Stimulated activated CD8-positive, alpha-beta memory T cell treated with anti-CD3 and anti-CD28 coated beads, Interleukin-7, amount 100 ng/mL, for 4 hours (primary cell): Measurements from ENCODE around the gene DYSF.
A peak's percentile ranks its signal among the peaks of the same experiment; 100 is the strongest.
"Not testable (repeated sequence)": the region's sequence is repeated elsewhere in the genome, so short reads cannot be mapped to it uniquely, and the experiment has no call there.

Experiments
- DNase-seq, 2 donors: peaks; one replicate each; pipeline ENCODE4 v3.0.0-alpha.2; 2020; ENCODE audit warnings: low read depth in 2 of 2

The DYSF gene

DNA sequence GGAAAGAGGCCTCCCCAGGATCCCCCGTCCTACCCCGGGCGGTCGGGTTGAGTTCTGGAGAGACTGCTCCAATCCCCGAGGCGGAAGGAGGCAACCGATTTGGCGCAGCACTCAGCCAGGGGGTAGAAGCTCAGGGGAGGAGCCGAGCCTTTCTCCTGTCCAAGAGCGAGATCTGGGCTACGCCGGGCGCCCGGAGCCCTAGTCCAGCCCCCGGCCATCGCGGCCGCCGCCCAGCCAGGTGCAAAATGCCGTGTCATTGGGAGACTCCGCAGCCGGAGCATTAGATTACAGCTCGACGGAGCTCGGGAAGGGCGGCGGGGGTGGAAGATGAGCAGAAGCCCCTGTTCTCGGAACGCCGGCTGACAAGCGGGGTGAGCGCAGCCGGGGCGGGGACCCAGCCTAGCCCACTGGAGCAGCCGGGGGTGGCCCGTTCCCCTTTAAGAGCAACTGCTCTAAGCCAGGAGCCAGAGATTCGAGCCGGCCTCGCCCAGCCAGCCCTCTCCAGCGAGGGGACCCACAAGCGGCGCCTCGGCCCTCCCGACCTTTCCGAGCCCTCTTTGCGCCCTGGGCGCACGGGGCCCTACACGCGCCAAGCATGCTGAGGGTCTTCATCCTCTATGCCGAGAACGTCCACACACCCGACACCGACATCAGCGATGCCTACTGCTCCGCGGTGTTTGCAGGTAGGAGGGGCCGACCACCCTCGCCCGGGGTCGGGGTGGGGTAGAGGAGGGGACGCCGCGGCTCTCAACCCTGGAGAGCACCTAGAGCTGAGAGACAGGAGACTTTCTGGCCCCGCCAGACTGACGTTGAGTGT, at the start of gene DYSF:
TSS of gene DYSF (plus strand) at position 158 of the 817 bp plus-strand sequence.
- no peak for DNase-seq

DNA sequence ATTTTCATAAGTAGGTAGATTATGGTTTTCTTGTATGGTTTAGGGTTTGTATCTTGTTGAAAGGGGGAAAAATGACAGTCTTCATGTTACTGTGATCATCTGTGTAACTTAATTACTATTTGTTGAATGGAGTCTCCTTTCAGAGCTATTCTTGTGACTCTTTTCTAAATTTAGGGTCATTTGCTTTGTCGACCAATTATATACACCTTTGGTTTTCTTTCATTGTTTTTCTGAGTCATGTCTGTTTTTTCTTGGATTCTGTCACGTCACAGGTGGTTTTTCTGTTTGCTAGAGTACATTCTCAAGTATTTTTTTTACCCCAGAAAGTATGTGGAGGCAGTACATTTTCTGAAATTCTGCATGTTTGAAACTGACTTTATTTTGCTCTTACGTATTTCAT, 43.8 kb upstream of the DYSF start:
- no peak for DNase-seq

DNA sequence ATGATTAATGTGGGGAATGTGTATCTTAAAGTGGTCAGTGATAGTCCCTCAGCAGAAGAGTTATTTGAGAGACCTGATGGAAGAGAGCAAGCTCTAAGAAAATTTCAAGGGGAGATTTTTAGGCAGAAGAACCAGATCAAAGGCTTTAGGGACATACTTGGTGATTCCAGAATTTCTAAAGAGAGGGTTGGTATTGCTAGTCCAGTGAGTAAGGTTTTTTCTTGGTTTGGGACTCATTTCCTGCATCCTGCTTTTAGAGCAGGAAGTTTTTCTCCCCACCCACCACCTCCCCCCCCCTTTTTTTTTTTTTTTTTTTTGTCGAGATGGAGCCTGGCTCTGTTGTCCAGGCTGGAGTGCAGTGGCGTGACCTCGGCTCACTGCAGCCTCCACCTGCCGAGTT, 42.7 kb upstream of the DYSF start:
- no peak for DNase-seq

DNA sequence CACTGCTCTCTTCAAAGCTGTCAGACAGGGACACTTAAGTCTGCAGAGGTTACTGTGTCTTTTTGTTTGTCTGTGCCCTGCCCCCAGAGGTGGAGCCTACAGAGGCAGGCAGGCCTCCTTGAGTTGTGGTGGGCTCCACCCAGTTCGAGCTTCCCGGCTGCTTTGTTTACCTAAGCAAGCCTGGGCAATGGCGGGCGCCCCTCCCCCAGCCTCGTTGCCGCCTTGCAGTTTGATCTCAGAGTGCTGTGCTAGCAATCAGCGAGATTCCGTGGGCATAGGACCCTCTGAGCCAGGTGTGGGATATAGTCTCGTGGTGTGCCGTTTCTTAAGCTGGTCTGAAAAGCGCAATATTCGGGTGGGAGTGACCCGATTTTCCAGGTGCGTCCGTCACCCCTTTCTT, 36.5 kb upstream of the DYSF start:
- peak in 1 of 2 donors; percentile 8 for DNase-seq

DNA sequence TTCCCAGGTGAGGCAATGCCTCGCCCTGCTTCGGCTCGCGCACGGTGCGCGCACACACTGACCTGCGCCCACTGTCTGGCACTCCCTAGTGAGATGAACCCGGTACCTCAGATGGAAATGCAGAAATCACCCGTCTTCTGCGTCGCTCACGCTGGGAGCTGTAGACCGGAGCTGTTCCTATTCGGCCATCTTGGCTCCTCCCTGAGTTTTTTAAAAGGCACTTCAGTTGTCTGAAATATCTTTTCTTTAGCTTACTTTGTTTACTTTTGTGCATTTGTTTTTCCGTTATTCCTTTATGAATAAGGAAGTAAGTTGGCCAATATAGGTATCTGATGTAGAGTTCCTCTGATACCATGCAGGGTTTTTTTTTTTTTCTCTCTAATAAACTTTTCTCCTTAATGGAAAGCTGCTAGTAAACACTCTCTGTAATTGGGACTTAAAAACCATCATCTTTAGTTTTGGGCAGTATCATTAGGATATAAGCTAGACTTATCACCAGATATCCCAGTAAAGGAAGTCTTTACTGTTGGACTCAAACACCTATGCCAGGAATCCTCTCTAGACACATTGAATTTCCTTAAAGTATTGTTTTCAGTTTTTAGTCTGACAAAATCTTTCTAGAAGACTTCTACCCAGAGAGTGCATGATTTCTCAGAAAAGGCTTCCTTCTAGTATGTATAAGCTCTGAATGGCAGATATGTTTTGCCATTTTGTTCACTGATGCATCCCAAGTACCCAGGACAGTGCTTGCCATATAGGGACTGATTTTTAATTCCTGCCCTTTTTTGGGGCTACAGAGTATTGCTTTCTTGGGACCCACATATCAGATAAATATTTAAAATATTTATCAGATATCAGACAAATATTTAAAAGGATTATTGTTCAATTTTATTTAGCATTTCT, 35.8 kb upstream of the DYSF start:
- DNase-seq: no peak

DNA sequence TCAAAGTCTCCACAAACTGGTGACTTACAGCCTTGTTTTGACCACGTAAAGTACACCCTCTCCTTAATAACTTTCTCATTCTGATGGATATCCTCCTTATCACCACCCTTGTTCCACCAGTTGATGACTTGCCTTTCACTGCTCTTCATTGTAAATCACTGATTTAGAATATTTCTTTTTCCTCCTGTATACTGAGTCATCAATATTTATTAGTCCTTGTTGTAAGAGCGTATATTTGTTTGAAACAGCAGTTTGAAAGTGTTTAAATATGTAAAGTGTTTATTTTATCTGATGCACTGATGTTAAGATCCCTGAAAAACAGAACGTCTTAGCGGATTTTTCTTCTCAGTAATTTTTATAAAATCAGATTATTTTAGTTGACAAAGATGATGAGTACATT, 34.2 kb upstream of the DYSF start:
- DNase-seq: no peak

DNA sequence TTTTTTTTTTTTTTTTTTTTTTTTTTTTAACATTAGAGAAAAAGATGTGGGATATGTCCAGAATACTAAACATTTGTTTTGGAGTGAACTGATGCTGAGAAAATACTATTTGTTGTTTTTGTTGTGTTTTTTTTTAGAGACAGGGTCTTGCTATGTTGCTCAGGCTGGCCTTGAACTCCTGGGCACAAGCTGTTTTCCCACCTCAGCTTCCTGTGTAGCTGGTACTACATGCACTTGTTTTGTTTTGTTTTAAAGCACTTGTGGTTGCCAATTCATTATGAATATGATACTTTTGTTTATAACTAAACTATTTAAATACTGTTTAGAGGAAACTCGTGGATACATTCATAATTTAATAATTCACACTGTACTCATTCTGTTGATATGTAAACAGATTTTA, 33.4 kb upstream of the DYSF start:
- no peak for DNase-seq

DNA sequence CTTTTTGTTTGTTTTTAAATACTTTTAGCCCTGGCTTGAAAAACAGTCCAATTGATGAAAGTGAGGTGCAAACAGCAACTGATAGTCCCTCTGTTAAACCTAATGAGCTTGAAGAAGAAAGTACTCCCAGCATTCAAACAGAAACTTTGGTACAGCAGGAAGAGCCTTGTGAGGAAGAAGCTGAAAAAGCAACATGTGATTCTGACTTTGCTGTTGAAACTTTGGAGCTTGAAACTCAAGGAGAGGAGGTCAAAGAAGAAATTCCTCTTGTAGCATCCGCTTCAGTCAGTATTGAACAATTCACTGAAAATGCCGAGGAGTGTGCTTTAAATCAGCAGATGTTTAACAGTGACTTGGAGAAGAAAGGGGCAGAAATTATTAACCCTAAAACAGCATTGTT, 30.6 kb upstream of the DYSF start:
- DNase-seq: no peak

DNA sequence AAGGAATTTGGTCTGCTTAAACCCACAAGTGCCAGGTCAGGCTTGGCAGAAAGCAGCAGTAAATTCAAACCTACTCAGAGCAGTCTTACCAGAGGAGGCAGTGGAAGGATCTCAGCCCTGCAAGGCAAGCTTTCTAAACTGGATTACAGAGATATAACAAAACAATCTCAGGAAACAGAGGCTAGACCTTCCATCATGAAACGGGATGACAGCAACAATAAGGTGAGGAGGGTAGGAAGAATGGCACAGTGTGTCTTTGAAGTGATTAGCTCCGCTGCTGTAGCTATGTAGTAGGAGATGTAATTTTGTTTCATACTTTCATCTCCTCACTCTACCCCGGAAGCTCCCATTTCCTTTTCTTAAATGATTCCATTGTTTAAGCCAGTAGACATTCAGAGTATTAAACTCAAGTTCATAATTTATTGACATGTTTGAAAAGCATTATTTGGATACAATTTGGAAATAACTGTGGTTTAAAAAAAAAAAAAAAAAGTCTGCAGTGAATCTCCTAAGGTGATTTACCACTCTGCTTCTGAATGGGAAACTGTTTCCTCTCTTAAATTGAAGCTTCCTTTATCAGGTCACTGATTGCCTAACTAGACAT, 29.4 kb upstream of the DYSF start:
- no peak for DNase-seq

DNA sequence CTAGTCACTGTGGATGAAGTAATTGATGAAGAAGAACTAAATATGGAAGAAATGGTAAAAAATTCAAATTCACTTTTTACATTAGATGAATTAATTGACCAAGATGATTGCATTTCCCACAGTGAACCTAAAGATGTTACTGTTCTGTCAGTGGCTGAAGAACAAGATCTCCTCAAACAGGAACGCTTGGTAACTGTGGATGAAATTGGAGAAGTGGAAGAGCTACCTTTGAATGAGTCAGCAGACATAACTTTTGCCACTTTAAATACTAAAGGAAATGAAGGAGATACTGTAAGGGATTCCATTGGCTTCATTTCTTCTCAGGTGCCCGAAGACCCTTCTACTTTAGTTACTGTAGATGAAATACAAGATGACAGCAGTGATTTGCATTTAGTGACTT, 26.6 kb upstream of the DYSF start:
- DNase-seq: no peak

DNA sequence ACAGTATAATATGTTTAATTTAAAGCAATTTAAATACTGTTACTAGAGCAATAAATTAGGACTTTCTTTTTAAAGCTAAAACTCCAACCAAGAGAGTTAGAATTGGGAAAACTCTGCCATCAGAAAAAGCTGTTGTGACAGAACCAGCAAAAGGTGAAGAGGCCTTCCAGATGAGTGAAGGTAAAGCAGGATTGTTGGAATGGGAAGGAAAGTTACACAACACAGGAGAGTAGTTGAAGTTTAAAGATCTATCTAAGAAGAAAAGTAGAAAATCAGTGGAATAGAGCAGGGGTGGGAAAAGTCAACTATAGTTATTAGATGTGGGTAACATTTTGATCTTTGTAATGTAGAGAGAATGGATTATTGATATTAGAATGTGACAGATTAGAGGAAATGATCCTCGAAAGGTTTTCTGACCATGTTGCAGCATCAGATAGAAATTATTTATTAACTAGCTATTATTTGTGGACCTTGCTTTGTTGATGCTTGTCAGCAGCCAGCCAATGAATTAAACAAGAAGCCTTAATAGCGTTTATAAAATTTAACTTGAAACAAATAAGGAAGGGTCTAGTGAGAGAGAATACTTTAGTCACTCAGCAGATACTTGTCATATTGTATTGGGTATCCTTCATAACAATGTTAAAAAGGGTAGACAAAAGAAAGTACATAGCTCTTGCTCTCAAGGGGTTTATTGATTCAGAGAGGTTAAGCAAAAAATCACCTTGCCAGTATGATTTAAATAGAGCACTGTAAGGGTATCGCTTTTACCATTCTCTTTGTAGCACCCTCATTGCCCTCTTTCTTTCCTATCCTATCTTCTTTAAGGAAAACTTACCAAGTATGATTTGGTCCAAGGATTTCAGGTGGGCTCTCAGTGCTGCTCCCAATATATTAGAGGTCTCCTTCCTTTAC, 24.6 kb upstream of the DYSF start:
- DNase-seq: no peak

DNA sequence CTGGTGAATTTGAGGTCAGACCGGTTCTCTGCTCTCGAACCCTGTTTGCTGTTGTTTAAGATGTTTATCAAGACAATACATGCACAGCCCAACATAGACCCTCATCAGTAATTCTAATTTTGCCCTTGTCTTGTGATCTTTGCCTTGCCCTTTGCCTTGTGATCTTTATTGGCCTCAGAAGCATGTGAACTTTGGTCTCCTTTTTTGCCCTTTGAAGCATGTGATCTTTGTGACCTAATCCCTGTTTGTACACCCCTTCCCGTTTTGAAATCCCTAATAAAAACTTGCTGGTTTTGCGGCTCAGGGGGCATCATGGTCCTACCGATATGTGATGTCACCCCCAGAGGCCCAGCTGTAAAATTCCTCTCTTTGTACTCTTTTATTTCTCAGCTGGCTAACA, 8.2 kb upstream of the DYSF start:
- not testable (repeated sequence) for DNase-seq

DNA sequence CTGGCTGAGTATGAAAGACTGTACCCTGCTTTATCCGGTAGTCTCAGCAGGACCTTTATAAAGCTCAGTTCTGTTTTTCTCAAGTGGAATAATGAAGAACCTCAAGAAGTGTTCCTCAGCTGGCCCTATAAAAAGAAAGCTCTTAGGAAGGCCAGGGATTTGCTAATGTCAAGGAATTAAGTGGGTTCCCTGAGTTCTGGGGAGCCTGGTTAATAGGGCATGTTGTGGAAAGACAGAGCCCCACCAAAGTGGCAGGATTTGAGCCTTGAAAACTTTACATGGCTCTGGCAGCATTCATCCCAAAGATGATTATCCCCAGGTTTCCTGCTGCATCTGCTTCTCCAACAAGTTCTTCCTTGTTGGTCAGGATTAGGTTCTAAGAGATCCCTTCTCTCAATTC, 6.9 kb upstream of the DYSF start:
- DNase-seq: no peak

DNA sequence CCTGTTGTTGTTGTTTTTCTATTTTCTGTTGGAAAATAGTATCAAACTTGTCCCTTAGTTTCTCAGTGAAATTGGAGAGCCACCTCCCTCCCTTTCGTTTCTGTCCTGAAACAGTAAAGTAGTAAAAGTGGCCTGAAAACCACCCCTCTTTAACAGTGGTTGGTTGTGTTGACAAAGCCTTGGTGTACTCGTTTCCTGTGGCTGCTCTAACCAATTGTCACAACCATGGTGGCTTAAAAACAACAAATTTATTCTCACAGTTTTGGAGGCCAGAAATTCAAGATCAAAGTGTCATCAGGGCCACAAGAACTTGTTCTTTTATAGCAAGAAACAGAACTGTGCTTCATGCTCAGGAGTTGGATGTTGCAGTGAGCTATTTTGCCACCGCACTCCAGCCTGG, 4.0 kb upstream of the DYSF start:
- DNase-seq: no peak

DNA sequence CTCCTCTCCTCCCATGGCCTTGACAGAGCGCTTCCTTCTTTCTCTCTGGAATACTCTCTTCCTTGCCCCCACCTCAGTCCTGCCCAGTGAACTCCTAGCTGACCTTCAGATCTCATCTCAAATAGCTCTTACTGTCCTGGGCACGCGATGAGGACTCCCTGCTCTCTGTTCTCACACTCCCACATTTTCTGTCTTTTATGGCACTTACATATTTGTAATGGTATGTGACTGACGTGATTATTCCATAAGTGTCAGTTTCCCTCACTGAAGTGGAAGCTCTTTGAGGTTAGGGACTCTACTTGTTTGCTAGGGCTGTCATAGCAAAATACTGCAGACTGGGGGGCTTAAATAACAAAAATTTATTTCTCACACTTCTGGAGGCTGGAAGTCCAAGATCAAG, 1.7 kb upstream of the DYSF start:
- DNase-seq: no peak

DNA sequence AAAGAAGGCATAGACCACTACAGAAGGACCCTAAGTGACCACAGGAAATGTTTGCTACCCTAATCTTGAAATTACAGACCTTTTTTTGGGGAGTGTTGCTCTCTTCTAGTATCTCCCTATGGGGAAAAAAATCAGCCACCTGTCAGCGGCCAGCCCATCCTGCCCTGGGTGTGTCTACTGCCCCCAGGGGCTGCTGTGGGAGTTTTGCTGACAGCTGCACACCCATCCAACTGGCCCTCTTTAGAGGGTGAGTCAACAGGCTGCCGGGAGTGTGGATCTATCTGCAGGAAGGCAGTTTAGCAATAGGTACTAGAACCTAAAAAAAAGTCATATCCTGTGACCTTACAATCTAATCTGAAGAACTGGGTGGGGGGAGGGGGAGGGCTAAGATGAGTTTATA, 796 bp upstream of the DYSF start:
- no peak for DNase-seq

DNA sequence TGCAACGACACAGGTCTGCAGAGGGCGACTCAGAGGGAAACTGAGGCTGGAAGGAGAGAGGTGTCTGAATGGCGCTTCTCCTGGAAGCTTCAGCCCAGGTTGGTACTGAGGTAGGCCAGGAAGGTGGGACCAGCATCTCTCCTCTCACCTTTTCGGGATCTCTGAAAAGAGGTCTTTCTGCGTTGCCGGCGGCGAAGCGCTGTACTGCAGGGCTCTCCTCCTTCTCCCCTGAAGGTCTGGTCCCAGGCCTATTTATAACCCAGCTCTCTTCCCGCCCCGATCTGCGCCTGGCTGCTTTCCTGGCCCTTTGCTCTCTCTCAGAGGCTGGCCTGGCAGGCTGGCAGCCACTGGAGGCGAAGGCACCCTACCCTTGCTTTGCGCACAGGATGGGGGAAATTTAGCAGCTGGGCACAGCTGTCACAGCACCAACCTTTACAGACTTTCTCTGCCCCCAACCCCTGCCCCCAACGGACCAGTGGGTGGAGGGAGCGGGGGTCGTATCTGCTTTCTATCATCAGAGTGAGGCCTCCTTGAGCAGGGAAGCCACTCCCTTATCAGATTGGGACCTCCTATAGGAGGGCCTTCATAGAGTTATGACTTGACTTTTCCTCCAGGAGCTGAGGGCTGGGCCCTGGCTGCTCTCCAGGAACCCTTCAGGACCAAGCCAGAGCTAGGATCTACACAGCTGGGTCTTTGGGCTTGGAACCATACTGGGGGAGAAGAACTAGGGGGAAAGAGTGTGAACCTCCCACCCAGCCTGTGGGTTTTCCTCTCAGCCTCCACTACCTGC, 1.1 kb downstream of the DYSF start:
- no peak for DNase-seq

DNA sequence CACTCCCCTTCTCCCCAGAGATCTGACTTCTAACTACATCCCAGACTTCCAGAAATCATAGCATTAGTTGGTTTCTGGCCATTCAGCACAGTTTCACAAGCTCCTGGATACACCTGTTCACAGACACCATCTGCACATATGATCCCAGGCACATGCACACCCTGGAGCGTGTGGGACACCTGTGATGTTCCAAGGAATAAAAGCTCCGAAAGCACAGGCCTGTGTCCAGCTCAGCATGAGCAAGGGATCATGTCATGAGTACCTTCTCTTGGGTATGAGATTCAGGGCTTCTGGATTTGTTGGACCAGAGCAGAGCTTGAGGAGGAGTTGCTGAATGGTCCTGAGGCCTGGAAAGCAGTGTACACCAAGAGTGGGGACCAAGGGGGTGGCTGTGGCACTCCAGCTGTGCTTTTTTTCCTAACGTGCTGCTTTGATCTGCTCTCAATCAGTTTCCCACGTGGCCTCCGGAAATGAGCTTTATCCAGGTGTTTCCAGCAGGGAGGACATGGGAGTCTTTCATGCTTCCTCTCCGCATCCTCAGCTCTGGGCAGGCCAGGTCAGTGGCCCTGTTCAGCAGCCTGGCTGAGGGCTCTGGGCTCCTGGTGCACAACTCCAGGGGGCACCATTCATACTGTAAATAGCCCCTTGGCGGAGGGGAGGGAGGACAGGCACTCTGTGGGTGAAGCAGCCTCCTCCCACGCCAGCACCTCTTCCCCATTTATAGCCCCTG, 1.8 kb downstream of the DYSF start:
- no peak for DNase-seq

DNA sequence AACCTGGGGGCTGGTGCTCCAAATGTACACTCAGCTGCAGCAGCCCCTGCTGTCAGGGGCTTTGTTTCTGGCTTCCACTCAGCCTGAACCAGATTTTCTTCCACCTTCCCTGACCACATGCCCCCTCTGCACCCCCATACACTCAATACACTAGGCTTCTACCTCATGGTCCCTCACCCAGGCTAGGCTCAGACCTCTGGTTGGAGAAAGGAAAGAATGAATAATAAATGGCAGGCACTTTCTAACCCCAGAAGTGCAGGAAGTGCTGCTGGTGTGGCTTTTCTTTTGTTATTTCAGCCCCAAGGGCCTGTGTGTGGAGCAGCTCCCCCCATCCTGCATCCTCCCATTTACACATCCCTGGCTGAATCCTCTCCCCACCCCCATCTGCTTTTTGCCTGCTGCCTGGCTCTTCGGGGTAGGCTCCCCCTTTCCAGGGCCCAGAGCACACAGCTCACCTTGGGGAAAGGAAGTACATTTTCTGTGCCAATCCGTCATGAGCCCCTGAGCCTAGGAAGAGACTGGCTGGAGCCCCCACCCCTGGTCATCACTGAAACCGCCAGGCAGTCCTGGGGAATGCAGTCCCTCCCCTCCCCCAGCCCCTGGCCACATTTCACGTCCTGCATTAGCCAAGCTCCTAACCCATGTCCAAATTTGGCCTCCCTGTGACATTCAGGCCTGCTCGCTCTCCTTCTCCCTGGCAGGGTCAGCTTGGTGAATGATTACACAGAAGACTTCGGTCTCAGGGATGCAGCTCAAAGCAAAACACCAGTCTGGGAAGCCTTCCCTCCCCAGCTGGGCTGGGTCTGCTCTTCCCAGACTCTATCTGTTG, 2.6 kb downstream of the DYSF start:
- DNase-seq: no peak
